ENCODE results near the gene BRS3. TPM values are rescaled to one million over a fixed set of nuclear protein-coding genes. Genes with fewer than 3 reads are reported as not detected.
"Not testable (repeated sequence)": the region's sequence is repeated elsewhere in the genome, so short reads cannot be mapped to it uniquely, and the experiment has no call there.

Gene BRS3
- total RNA-seq (2014; rRNA removed; shearing (Covaris generic)) = not detected in 2 replicates

- no peak for DNase-seq (ENCODE audit: low spot score)
These were observed at the start of gene BRS3 for GRCh38 chrX:136487647-136488046. BRS3 (plus strand) TSS chrX:136487947; CDS start chrX:136488115, 168 bp downstream.

GRCh38 chrX:136438192-136438591, 49.6 kb upstream of the BRS3 start:
- DNase-seq (ENCODE audit: low spot score) = no peak

GRCh38 chrX:136445674-136446073, 42.1 kb upstream of the BRS3 start:
- DNase-seq (ENCODE audit: low spot score) = not testable (repeated sequence)

GRCh38 chrX:136446208-136446607, 41.5 kb upstream of the BRS3 start:
- no peak for DNase-seq (ENCODE audit: low spot score)

GRCh38 chrX:136447308-136447707, 40.4 kb upstream of the BRS3 start:
- no peak for DNase-seq (ENCODE audit: low spot score)

GRCh38 chrX:136447968-136448367, 39.8 kb upstream of the BRS3 start:
- DNase-seq (ENCODE audit: low spot score) = no peak

- DNase-seq (ENCODE audit: low spot score) = peak; percentile 16
These were observed 37.5 kb upstream of the BRS3 start for GRCh38 chrX:136450050-136450830.

GRCh38 chrX:136452614-136453013, 35.1 kb upstream of the BRS3 start:
- DNase-seq (ENCODE audit: low spot score) = no peak

- no peak for DNase-seq (ENCODE audit: low spot score)
These were observed 34.6 kb upstream of the BRS3 start for GRCh38 chrX:136453114-136453513.

GRCh38 chrX:136453771-136454170, 34.0 kb upstream of the BRS3 start:
- peak; percentile 41 for DNase-seq (ENCODE audit: low spot score)

- no peak for DNase-seq (ENCODE audit: low spot score)
These were observed 31.6 kb upstream of the BRS3 start for GRCh38 chrX:136456133-136456532.

- no peak for DNase-seq (ENCODE audit: low spot score)
These were observed 30.3 kb upstream of the BRS3 start for GRCh38 chrX:136457303-136457917.

- DNase-seq (ENCODE audit: low spot score) = no peak
These were observed 23.2 kb upstream of the BRS3 start for GRCh38 chrX:136464589-136464988.

- no peak for DNase-seq (ENCODE audit: low spot score)
These were observed 20.4 kb upstream of the BRS3 start for GRCh38 chrX:136467303-136467702.

- DNase-seq (ENCODE audit: low spot score) = no peak
These were observed 19.2 kb upstream of the BRS3 start for GRCh38 chrX:136468391-136469103.

GRCh38 chrX:136473663-136474062, 14.1 kb upstream of the BRS3 start:
- DNase-seq (ENCODE audit: low spot score) = no peak

- DNase-seq (ENCODE audit: low spot score) = no peak
These were observed 12.5 kb upstream of the BRS3 start for GRCh38 chrX:136475236-136475635.

- DNase-seq (ENCODE audit: low spot score) = no peak
These were observed 11.2 kb upstream of the BRS3 start for GRCh38 chrX:136476501-136476900.

- DNase-seq (ENCODE audit: low spot score) = no peak
These were observed 10.7 kb upstream of the BRS3 start for GRCh38 chrX:136477026-136477425.

GRCh38 chrX:136480383-136480782, 7.4 kb upstream of the BRS3 start:
- no peak for DNase-seq (ENCODE audit: low spot score)

GRCh38 chrX:136488706-136489105, 959 bp downstream of the BRS3 start:
- no peak for DNase-seq (ENCODE audit: low spot score)

- no peak for DNase-seq (ENCODE audit: low spot score)
These were observed 4.1 kb downstream of the BRS3 start for GRCh38 chrX:136491832-136492231.

- DNase-seq (ENCODE audit: low spot score) = no peak
These were observed 5.3 kb downstream of the BRS3 start for GRCh38 chrX:136493011-136493410.

Data from H4 (cell line).